PC-9 (cell line): ENCODE measurements around the gene IL9R.
"Not testable (repeated sequence)": the region's sequence is repeated elsewhere in the genome, so short reads cannot be mapped to it uniquely, and the experiment has no call there.

Source experiments
- CTCF ChIP-seq: fragments of 200-600 bp; sonication (generic); conservative IDR thresholded peaks from 2 replicates; pipeline ENCODE4 v1.6.1; 2017; ENCODE audit warnings: mixed run types, antibody characterized with exemption, mild to moderate bottlenecking, moderate library complexity
- EZH2 ChIP-seq: fragments of 200-600 bp; sonication (generic); IDR thresholded peaks from 2 replicates; pipeline ENCODE4 v1.8.0; 2017; ENCODE audit warnings: antibody characterized with exemption, low read depth

GRCh38 chrX:156006468-156006867 is 9.0 kb downstream of the IL9R start:
- not testable (repeated sequence) for TF ChIP-seq CTCF, EZH2
